ENCODE measurements around the gene CNOT3.

- TF ChIP-seq CTCF (IDR thresholded peaks at IDR 0.05) (no peak), EZH2 (IDR thresholded peaks at IDR 0.05; ENCODE audit: borderline replicate concordance, insufficient read depth, low read depth, low read length, poor library complexity, severe bottlenecking) (no peak)
These were observed 24.8 kb downstream of the CNOT3 start for GRCh38 chr19:54162241-54162805.
